Stomach (tissue), 4 donors: ENCODE measurements around the gene RIN3.

Experiments used
- EP300 ChIP-seq: sonication (generic); formaldehyde crosslinking; IDR thresholded peaks from one replicate; pipeline ENCODE4 v1.6.1; 2017; ENCODE audit warnings: antibody characterized with exemption
- POLR2A ChIP-seq, 4 donors: fragments of 450-650 bp; IDR thresholded peaks; one replicate each; pipeline ENCODE4 v1.6.1; 2016; ENCODE audit warnings: antibody characterized with exemption in 4 of 4, control low read depth in 2 of 4, mild to moderate bottlenecking in 1 of 4, moderate library complexity in 1 of 4
- POLR2AphosphoS5 ChIP-seq, 3 donors: sonication (generic); formaldehyde crosslinking; IDR thresholded peaks; one replicate each; pipeline ENCODE4 v1.6.1; 2016; ENCODE audit warnings: antibody characterized with exemption in 3 of 3
- TF ChIP-seq, protein P1 (sequence below), 7 experiments: fragments of 450-650 bp in 4 of 7; fragments of 200-600 bp in 3 of 7; sonication (generic) in 3 of 7; IDR thresholded peaks; one replicate each; pipeline ENCODE4 v1.5.1; 2016 to 2019; ENCODE audit warnings: antibody characterized with exemption in 7 of 7, control low read depth in 2 of 7, mild to moderate bottlenecking in 1 of 7

- TF ChIP-seq, protein P1, sequence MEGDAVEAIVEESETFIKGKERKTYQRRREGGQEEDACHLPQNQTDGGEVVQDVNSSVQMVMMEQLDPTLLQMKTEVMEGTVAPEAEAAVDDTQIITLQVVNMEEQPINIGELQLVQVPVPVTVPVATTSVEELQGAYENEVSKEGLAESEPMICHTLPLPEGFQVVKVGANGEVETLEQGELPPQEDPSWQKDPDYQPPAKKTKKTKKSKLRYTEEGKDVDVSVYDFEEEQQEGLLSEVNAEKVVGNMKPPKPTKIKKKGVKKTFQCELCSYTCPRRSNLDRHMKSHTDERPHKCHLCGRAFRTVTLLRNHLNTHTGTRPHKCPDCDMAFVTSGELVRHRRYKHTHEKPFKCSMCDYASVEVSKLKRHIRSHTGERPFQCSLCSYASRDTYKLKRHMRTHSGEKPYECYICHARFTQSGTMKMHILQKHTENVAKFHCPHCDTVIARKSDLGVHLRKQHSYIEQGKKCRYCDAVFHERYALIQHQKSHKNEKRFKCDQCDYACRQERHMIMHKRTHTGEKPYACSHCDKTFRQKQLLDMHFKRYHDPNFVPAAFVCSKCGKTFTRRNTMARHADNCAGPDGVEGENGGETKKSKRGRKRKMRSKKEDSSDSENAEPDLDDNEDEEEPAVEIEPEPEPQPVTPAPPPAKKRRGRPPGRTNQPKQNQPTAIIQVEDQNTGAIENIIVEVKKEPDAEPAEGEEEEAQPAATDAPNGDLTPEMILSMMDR (IDR thresholded peaks at IDR 0.05), result no peak
- no peak for TF ChIP-seq POLR2A (IDR thresholded peaks at IDR 0.05)
- TF ChIP-seq EP300, result no peak
- no peak for TF ChIP-seq POLR2AphosphoS5 (IDR thresholded peaks at IDR 0.05)
Measured at GRCh38 chr14:92633274-92633616, 119.7 kb downstream of the RIN3 start.
